ENCODE data around the gene LTB4R2. TPM values are rescaled to one million over a fixed set of nuclear protein-coding genes. Genes with fewer than 3 reads are reported as not detected.

LTB4R2 gene
- total RNA-seq, 4 donors from 2014 or later: 4.4 to 81.5 (median 7.1) TPM

DNA sequence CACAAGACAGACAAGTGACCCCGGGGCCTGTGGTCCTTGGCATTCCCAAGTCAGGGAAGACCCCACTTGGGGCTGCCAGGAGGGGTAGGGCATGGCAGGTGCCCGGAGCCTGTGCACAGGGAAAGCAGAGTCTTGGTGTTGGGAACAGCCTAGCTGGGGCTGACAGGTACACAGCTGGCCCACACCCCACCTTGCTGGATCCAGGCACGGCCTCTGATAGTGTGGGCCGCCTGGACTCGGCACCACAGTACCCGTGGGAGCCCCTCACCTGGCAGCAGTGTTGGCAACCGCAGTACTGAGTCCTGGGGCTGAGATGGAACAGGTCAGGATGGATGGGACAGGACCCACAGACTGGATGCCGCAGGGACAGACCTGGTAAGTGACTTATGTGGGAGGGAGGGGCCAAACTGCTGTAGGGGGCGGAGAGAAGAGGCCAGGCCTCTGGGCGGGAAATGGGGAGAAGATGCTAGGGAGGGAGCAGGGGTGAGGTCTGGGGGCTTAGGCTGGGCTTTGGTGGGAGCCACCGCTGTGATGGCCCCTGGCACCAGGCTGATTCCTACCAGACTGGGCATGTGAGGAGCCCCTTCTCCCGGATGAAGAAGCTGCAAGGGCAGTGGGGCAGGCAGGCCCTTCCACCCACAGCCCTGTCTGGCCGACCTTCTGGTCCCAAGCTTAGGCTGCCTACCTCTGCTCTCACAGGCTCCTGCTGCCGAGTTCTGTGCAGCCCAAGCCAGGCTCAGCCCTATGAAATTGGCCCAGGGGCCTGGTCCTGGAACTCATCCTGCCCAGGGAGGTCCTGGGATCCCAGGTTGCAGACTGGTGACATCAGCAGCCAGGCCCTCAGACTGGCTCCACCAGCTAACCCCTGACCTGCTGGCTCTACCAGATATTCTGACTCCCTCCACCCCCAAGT, 46.9 kb upstream of the LTB4R2 start, which contains the start of gene TGM1:
TSS of gene TGM1 (minus strand) at position 357 of the 913 bp plus-strand sequence. CDS start 825 bp downstream, outside the sequence.
- in situ Hi-C loops (cut with MboI; ENCODE audit: low pct_ligation_motif_present in 1 of 4, low pct_unique_long_range_greater_than_20kb in 1 of 4, low sequenced_read_pairs in 3 of 4): no loop called here
- 87% methylated on average over 11 of the region's 14 CpGs; no CpG with 5 or more reads in 1 of the 2 donors for WGBS, 2 donors (ENCODE audit: low coverage in 1 of 2)

DNA sequence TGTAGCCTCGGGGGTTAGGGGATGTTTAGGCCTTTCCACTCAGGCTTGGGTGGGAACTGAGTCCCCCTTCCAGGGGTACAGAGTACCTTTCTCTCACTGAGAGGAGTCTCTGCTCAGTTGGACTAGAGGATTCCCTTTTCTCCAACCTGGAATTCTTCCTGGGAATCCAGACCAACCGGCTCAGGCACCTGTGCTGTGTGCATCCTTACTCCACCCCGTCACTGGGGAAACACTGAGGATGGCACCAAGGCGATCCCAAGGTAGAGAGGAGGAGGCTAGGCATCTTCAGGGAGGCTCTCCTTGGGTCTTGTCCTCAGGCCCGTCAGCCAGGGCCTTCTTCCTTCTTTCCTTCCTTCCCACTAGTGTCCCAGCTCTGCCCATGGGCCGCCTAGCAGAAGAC, 46.1 kb upstream of the LTB4R2 start:
- H3K27ac ChIP-seq: no peak overlapping the region
- intact Hi-C loops (cut with DNase I; ENCODE audit: low total_unique reads): no loop called here
- no peaks in the 10 kb centered on the region for H3K9me3 ChIP-seq
- in situ Hi-C loops (cut with MboI; ENCODE audit: low pct_ligation_motif_present in 1 of 4, low pct_unique_long_range_greater_than_20kb in 1 of 4, low sequenced_read_pairs in 3 of 4): no loop called here
- 84% methylated on average over 6 of the region's 6 CpGs; no CpG with 5 or more reads in 1 of the 2 donors for WGBS, 2 donors (ENCODE audit: low coverage in 1 of 2)
- no peak for DNase-seq
- TF ChIP-seq POLR2AphosphoS5 (IDR thresholded peaks at IDR 0.05): no peak
- TF ChIP-seq POLR2A (IDR thresholded peaks at IDR 0.05): no peak
- TF ChIP-seq, protein P1, sequence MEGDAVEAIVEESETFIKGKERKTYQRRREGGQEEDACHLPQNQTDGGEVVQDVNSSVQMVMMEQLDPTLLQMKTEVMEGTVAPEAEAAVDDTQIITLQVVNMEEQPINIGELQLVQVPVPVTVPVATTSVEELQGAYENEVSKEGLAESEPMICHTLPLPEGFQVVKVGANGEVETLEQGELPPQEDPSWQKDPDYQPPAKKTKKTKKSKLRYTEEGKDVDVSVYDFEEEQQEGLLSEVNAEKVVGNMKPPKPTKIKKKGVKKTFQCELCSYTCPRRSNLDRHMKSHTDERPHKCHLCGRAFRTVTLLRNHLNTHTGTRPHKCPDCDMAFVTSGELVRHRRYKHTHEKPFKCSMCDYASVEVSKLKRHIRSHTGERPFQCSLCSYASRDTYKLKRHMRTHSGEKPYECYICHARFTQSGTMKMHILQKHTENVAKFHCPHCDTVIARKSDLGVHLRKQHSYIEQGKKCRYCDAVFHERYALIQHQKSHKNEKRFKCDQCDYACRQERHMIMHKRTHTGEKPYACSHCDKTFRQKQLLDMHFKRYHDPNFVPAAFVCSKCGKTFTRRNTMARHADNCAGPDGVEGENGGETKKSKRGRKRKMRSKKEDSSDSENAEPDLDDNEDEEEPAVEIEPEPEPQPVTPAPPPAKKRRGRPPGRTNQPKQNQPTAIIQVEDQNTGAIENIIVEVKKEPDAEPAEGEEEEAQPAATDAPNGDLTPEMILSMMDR (IDR thresholded peaks at IDR 0.05): no peak
- TF ChIP-seq EP300 (IDR thresholded peaks at IDR 0.05; ENCODE audit: low read depth): no peak
- no peaks in the 10 kb centered on the region for H3K4me1 ChIP-seq
- peaks cover 0 to 18% (median 0%) of the 10 kb centered on the region in 4 donors for H3K36me3 ChIP-seq
- no peak overlapping the region for H3K4me3 ChIP-seq
- H3K27me3 ChIP-seq: no peaks in the 10 kb centered on the region

More for the DNA sequence above, 46.9 kb upstream of the LTB4R2 start, which contains the start of gene TGM1:
- no peaks in the 10 kb centered on the region for H3K27me3 ChIP-seq
- no peaks in the 10 kb centered on the region for H3K9me3 ChIP-seq
- H3K4me3 ChIP-seq: no peak within 1 kb of the TSS
- no peak for DNase-seq
- intact Hi-C loops (cut with DNase I; ENCODE audit: low total_unique reads): no loop called here
- H3K27ac ChIP-seq: no peak within 1 kb of the TSS
- no peaks in the 10 kb centered on the region for H3K4me1 ChIP-seq
- peaks cover 0 to 18% (median 0%) of the 10 kb centered on the region in 4 donors for H3K36me3 ChIP-seq
- TF ChIP-seq POLR2A (IDR thresholded peaks at IDR 0.05) (no peak), POLR2AphosphoS5 (IDR thresholded peaks at IDR 0.05) (no peak), EP300 (IDR thresholded peaks at IDR 0.05; ENCODE audit: low read depth) (no peak)
- TF ChIP-seq, protein P1 (IDR thresholded peaks at IDR 0.05): no peak

DNA sequence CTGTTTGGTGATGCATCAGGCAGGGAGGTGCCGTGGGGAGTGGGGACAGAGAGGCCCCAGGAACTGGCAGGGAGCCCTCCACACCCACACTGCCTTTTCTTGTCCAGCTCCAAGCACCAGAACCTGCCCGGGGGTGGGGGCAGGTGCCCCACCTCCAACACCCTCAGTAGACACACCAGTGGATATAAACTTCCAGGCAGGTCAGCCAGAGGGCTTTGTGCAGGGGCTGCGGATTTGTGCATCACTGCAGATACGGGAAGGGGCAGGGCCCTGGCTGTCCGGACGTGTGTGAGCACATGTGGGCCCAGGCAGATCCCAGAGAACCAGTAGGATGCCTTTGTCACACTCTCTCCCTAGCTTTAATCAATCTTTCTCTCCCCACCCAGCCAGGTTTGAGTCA, 45.6 kb upstream of the LTB4R2 start:
- WGBS, 2 donors (ENCODE audit: low coverage in 1 of 2): 81% methylated on average over 6 of the region's 6 CpGs; no CpG with 5 or more reads in 1 of the 2 donors
- Histone ChIP-seq H3K4me3 (no peak overlapping the region), H3K27me3 (no peaks in the 10 kb centered on the region), H3K4me1 (no peaks in the 10 kb centered on the region), H3K9me3 (no peaks in the 10 kb centered on the region), H3K27ac (no peak overlapping the region), H3K36me3 (peaks cover 0 to 18% (median 0%) of the 10 kb centered on the region in 4 donors)
- intact Hi-C loops (cut with DNase I; ENCODE audit: low total_unique reads): no loop called here
- no peak for DNase-seq
- TF ChIP-seq EP300 (IDR thresholded peaks at IDR 0.05; ENCODE audit: low read depth) (no peak), POLR2A (IDR thresholded peaks at IDR 0.05) (no peak), POLR2AphosphoS5 (IDR thresholded peaks at IDR 0.05) (no peak)
- TF ChIP-seq, protein P1 (IDR thresholded peaks at IDR 0.05): no peak
- in situ Hi-C loops (cut with MboI; ENCODE audit: low pct_ligation_motif_present in 1 of 4, low pct_unique_long_range_greater_than_20kb in 1 of 4, low sequenced_read_pairs in 3 of 4): no loop called here
